LNCaP clone FGC (cell line): ENCODE results near the gene C1QTNF2.

Source experiments
- DNase-seq: peaks from one replicate; pipeline ENCODE4 v3.0.0-alpha.2; 2011; ENCODE audit warnings: low read depth
- H3K4me3 ChIP-seq: 2 replicates; pipeline ENCODE4 v1.5.1; 2011; ENCODE audit warnings: mild to moderate bottlenecking, low read depth, low read length, control low read depth
- CTCF ChIP-seq: IDR thresholded peaks from 2 replicates; pipeline ENCODE4 v1.5.1; 2012; ENCODE audit warnings: mild to moderate bottlenecking; ENCODE audit not compliant: control insufficient read depth, insufficient read depth; ENCODE audit errors: extremely low read depth

The C1QTNF2 gene

GRCh38 chr5:160382346-160382745 lies 11.9 kb upstream of the C1QTNF2 start:
- TF ChIP-seq CTCF: no peak
- no peak for DNase-seq
- H3K4me3 ChIP-seq: no peak overlapping the region

- no peak overlapping the region for H3K4me3 ChIP-seq
- DNase-seq: no peak
- no peak for TF ChIP-seq CTCF
Observed at GRCh38 chr5:160380041-160380440, 9.6 kb upstream of the C1QTNF2 start.

GRCh38 chr5:160379511-160379910 lies 9.1 kb upstream of the C1QTNF2 start:
- no peak for TF ChIP-seq CTCF
- no peak for DNase-seq
- H3K4me3 ChIP-seq: no peak overlapping the region

GRCh38 chr5:160378330-160378729 lies 7.9 kb upstream of the C1QTNF2 start:
- TF ChIP-seq CTCF: no peak
- DNase-seq: no peak
- no peak overlapping the region for H3K4me3 ChIP-seq

GRCh38 chr5:160377651-160378050 lies 7.2 kb upstream of the C1QTNF2 start:
- TF ChIP-seq CTCF: no peak
- H3K4me3 ChIP-seq: no peak overlapping the region
- DNase-seq: no peak

- no peak overlapping the region for H3K4me3 ChIP-seq
- no peak for DNase-seq
- no peak for TF ChIP-seq CTCF
Observed at GRCh38 chr5:160376416-160376815, 6.0 kb upstream of the C1QTNF2 start.

- TF ChIP-seq CTCF: no peak
- DNase-seq: no peak
- no peak overlapping the region for H3K4me3 ChIP-seq
Observed at GRCh38 chr5:160375701-160376100, 5.3 kb upstream of the C1QTNF2 start.
